ENCODE results near the gene PUDP.
"Not testable (repeated sequence)": the region's sequence is repeated elsewhere in the genome, so short reads cannot be mapped to it uniquely, and the experiment has no call there.

The PUDP gene

DNA sequence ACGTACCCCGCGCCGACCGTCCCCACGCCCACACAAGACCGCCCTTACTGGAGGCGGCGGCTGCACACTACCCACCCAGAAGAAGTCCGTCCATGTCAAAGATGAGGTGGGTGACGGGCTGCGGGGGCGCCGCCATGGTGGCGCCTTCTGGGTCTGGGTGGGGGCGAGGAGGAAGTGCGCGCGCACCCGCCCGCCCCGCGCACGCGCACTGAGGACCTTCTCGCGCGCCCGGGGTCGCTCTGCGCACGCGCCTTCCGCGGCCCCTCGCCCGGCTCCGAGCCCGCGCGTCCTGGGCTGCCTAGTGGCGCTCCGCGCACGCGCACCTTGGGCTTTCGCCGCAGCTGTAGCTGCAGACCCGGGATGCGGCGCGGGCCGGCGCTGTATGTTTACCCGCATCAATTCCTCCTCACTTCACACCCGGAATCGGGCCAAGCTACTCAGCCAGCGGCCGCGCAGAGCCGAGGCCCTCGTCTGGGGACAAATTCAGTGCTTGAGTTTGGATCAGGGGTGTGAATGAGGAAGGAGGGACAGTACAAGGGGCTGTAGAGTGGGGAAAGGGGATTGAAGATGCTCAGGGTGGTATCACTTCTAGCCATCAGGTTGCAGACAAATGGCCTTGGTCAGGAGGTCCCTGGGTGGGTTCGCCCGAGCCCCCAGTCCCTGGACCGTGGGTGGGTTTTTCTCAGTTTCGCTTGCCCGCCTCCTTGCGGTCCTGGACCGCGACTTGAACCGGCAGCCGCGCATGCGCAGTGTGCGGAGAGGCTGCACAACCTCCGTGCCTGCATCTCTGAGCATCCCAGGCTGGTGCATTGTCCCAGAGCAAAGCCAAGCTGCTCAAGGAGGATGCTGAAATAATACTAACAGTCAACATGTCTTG, at the start of gene PUDP:
TSS of gene PUDP (minus strand) at position 176 of the 877 bp plus-strand sequence. CDS start at position 136, 40 bp downstream.
- DNase-seq: peak; percentile 84

DNA sequence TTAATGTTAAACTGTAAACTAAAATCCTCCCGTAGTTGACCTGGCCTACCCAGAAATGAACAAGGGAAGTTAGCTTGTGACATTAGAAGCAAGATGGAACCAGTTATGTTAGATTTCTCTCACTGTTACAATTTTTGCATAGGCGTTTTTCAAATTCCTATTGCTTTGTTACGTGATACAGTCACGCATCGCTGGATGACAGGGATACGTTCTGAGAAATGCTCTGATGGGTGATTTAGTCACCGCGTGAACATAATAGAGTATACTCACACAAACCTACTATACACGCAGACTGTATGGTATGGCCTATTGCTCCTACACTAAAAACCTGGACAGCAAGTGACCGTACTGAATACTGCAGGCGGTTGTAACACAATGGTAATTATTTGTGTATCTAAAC, 46.7 kb upstream of the PUDP start:
- DNase-seq: no peak

DNA sequence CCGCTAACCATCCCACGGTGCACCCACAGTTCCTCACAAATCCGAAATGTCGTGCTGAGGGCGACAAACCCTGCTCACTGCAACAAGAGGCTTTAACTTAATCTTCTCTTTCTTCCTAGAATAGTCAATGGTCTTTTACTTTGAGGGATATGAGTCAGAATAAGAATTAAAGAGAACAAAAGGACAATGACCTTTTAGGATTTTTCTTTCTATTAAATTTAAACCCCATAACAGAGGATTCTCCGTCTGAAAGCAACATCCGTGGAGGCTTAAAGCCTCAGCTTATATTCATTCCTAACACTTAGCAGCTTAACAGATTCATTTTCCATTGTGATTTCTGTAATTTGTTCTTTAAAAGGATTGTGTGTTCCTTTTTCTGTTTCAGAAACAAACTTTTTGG, 44.9 kb upstream of the PUDP start:
- DNase-seq: no peak

DNA sequence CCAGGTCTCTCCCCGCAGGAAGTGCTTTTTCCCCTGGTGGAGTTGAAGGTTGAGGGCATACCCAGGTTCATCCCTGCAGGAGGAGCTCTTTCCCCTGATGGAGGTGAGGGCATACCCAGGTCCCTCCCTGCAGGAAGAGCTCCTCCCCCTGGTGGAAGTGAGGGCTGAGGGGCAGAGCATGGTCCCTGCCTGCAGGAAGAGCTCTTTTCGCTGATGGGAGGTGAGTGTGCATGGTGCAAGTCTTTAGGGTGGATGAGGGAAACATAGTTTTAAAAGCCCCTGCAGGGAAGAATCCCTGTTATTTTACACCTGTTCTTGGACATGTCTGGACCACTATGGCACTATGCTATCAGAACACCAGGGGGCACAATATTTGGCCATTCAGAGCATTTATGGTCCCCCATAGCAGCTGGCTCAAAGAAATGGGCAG, 43.7 kb upstream of the PUDP start:
- no peak for DNase-seq

DNA sequence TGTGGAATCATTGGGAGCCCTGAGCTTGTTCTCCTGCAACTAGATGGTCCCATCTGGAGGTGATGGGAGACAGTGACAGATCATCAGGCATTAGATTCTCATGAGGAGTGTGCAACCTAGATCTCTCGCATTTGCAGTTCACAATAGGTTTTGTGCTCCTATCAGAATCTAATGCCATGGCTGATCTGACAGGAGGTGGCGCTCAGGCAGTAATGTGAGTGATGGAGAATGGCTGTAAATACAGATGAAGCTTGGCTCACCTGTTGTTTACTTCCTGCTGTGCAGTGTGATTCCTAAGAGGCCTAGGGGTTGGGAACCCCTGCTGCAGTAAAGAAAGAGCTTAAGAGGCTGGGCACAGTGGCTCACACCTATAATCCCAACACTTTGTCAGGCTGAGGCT, 42.2 kb upstream of the PUDP start:
- no peak for DNase-seq

DNA sequence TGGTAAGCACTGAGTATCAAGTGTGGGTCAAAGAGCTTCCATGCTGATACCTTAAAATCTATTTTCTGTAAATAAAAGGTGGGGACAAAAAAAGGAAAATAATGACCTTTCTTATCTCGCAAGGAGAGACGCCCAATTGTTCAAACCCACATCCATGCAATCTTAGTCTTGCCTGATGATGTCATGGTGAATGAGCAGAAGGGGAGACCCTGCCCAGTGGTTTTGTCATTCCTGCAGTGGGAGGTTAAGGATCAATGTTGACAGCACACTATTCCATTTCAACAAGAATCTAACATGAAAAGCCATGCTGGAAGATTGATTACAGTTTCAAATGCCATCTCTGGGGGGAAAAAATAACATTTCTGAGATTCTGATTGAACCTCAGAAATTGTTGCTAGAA, 40.7 kb upstream of the PUDP start:
- no peak for DNase-seq

DNA sequence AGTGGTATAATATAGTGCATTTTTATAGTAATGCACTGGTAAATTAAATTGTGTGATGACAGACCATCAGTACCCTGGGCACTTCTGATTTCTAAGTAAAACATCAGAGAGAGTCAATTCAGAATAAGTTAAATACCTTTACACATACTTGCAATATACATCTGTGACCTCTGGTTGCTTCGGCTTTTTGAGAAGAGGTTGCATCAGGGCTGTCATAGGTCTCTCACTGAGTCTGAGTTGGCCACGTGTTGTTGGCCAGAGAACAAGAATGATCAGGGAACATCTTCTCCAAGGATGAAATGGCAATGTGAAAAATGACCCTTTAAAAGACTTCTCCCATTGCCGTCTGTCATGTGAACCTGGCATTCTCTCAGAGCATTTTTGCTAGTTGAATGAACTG, 36.9 kb upstream of the PUDP start:
- DNase-seq: no peak

DNA sequence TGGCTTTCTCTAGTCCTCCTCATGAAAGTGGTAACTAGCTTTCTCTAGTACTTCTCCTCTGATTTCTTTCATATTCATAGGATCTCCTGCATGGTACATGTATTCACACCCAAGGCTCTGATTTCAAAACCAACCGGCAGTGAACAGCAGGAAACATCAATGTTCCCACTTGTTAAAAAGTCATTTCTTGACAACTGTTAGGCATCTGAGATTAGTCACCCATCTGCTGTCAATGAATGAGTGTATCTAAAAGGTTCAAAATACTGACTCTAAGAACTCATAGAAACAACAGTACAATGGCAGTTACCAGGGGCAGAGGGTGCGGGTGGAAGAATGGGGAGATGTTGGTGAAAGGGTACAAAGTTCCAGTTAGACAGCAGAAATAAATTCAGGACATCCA, 31.5 kb upstream of the PUDP start:
- no peak for DNase-seq

DNA sequence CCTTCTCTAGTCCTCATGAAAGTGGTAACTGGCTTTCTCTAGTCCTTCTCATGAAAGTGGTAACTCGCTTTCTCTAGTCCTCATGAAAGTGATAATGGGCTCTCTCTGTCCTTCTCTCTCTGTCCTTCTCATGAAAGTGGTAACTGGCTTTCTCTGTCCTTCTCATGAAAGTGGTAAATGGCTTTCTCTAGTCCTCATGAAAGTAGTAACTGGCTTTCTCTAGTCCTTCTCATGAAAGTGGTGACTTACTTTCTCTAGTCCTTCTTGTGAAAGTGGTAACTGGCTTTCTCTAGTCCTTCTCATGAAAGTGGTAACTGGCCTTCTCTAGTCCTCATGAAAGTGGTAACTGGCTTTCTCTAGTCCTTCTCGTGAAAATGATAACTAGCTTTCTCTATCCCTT, 30.9 kb upstream of the PUDP start:
- DNase-seq: not testable (repeated sequence)

DNA sequence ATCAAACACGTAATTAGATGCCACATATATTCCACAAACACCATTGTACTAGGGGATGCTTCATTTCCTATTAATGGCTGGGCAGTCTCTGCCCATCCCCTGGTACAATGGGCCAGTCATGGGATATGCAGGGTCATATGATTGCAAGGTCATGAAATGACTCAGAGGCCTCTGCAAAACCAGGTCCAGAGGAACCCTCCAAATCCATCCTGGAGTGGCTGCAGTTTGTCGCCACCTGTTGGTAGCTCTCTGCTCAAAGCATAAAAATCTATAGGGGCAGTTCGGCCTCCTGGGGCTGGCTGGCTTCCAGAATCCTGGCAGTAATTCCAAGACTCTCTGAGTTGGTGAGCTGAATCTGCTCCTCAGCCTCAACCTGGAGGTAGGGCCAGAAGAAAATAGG, 22.9 kb upstream of the PUDP start:
- peak; percentile 23 for DNase-seq

DNA sequence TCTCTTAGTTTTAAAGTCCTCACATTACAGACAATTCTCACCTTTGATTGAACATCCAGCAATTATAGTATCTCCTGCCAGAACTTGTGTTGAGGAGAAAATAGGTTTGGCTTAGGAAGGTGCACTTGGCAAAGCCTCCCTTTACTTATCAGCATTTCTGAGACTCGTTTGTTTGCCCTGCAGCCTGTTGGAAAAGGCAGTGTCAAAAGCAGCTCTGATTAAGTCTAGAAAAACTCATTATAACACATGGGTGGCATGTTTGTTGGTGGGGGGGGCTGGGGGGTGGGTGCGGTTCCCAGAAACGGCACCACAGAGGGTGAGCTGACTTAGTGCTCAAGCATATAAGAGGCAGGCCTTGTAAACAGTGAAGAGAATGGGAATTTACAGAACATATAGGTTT, 21.7 kb upstream of the PUDP start:
- DNase-seq: no peak

DNA sequence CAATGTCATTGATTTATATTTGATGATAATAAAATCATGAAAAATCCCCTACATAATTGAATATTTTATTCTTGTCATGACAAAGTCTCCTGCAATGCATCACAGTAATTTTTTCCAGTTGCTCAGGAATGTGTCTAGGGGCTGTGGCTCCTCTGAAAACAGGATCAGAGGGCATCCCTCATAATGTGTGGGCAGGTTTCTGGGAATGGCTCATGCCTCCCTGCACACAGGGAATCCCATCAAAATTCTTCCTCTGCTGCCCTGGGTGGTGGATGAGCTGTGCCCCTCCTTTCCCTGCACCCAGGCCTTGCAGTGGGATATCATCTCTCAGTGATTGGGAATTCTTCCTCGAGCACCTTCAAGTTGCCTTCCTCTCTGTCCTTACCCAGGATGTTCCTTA, 20.4 kb upstream of the PUDP start:
- DNase-seq: no peak

DNA sequence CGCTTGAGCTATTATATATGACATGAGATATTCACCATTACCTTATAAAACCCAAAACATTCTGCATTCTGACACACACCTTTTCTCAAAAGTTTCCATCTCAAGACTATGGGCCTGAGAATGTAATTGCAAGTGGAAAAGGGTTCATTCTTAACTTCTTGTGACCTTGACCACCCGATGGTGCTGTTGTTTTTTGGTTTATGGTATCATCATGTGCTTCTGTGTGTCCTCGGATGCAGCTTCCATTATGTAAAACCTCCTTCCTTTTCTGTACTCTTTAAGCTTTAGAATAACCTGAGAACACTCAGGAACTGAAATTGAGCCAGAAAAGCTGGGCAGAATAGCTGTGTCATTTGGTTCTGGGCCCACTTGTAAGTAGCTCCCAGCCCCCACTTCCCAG, 16.2 kb upstream of the PUDP start:
- no peak for DNase-seq

DNA sequence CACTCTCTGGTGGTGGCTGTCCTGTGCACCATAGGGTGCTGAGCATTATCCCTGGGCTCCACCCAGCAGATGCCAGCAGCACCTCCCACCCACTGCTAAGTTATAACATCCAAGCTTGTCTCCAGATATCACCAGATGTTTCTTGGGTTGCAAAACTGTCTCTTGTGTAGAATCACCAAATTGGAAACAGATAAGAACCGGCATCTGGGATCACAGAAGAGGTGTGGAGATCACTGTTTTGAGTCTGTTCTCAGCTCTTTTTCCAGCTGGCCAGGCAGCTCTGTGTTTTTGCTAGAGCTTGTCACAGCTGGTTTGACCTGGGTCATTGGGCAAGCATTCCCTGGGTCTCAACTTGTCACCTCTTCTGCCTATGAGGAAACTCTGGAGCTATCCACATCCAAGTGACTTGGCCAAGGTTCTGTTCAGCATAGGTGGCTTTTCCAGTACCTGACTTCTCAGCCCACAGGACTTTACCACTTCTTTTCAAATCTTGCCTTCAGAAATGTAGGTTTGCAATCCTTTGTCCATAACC, 15.3 kb upstream of the PUDP start:
- no peak for DNase-seq

DNA sequence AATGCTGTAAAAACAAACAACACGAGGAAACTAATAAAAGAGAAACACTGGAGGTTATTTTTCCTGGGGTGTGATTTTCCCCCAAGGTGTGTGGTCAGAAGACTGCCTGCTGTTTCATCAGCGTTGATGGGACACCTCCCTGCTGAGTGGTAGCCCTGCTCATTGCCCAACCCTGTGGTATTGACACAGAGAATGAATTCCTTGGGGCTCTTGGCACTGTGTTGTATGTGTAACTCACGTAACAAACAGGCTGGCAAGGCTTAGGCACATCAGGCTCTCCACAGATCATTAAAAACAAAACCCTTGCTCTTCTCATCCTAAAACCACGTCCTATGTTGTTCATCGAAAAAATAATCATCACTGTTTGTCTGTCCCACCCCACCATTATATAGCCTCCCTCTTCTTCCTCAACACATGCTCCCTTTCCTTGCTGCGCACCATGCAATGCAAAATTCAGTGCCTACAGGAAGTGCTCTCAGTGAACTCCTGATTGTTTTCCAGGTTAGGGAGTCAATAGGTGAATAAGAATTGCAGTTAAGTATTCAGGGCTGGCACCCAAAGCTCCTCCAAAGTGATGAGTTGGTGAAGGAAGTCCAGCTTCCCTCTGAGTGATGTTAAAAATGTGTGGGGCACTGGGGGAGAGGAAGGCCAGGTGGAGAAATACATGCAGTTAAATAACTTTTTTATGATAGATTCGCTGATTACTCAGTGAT, 11.4 kb upstream of the PUDP start:
- DNase-seq: no peak

DNA sequence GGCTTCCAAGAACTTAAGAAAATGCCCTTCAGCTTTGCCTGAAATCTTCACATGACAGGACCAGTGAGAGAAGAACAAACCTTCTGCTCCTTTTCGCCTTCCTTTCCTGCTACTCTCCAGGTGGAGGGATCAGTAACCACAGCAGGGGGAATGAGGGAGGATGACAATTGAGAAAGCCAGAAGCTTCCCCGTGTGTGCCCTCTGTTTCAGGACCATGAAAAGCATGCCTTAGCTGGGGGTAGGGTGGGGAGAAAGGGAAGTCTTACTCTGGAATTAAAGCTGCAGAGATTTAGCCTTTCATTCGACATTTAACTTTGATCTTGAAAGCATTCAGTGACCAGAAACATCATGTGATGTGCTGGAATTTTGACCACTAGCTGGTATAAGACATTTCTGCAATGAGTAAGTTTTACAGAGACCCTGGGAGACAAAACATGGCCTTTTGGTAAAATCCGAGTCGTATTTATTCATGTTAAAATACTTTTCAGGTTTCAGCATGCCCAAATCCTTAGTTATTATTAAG, 10.6 kb upstream of the PUDP start:
- no peak for DNase-seq

DNA sequence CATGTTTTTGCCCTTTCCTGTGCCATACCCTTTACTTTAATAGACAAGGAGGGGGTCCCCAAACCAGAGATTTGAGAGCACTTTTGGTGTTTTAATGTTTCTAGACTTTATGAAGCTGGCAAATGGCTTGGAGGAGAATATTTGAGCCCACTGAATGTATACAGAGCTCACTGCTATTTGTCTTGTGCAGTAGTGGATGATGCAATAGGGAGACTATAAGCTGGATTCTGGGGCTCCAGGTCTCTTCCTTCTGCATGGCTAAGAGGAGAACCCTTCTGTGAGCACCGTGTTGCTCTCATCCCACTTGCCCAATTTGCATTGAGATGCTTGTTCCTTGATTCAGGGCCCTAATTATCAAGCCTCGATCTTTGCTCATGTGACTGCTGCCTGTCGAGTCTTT, 8.9 kb upstream of the PUDP start:
- no peak for DNase-seq

DNA sequence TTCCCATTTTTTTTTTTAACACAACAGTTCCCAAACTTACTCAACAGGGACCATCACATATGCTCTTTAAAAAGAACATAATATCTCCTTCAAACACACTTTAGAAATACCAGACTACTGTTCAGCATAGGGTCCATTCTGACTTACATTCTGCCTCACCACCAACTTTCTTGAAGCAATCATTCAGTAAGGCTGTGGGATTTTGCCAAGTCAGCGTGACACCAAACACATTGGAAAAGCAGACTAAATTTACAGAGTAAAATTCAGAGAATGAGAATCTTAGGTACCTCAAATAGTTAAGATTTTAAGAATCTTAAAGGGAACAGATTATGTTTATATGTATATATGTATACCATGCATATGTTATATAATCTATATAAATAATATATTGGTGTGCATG, 7.2 kb upstream of the PUDP start:
- no peak for DNase-seq

DNA sequence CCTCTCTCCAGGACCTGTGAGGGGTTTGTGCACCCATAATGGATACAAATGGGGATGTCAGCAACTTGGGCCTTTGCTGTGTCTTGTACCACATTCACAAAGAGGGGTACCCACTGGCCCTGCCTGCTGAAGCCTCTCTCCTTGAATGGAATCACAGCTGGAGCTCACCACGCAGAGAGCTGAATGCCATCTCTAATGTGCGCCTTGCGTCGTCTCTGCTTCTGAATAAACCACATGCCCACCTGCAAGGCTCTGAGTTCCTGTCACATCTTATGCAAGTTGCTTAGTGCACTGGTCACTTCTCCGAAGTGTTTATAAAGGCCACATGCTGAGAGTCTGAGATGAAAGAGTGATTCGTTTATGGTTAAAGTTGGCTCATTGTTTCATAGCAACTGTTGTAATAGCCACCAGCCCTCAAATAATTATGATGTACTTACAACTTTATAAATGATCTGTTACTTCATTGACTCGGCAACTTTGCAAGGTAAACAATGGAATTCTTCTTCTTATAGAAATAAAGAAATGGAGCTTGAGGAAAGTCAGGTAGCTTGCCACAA, 6.2 kb upstream of the PUDP start:
- DNase-seq: no peak

DNA sequence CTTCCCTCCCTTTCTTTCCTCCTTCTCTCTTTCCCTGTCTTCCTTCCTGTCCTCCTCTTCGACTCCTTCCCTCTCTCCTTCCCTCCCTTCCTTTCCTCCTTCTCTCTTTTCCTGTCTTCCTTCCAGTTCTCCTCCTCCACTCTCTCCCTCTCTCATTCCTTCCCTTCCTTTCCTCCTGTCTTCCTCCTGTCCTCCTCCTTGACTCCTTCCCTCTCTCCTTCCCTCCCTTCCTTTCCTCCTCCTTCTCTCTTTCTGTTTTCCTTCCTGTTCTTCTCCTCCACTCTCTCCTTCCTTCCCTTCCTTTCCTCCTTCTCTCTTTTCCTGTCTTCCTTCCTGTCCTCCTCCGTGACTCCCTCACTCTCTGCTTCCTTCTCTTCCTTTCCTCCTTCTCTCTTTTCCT, 5.3 kb upstream of the PUDP start:
- DNase-seq: no peak

DNA sequence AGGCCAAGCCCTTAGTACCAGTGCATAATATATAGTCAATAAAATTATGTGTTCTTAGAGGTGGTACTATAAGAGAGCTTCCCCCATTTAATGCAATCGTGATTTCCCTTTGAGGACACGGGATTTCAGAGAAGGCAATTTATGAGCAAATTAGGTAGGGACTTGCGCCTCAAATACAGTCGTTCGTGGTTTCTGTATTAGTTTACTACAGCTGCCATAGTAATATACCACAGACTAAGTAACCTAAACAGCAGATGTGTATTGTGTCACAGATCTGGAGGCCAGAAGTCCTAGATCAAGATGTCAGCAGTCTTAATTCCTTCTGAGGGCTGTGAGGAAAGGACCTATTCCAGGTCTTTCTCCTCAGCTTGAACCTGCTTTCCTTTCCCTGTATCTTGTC, 1.5 kb upstream of the PUDP start:
- no peak for DNase-seq

DNA sequence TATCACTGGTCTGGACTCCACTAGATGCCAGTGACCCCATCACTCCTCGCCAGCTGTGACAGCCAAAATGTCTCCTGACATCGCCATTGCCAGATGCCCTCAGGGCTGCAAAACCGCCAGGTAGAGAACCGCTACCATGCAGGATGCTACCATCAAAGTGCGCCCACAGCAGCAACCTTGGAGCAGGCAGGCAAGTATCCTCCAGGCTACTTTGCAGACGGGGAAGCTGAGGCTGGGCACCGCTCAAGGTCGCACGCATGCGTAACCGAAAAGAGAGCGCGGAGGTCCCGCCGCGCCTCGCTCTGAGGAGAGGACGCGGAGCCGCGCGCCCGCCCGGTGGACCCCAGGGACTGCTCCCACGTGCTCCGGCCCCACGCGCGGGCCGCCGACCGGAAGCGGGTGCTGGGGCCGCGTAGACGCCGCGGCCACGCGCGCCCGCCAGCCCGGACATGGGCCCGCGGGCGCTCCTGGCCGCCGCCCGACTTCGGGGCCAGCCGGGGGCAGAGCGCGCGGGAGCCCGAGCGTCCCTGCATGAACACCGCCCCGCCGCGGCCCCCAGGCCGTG, 458 bp downstream of the PUDP start, which contains the start of gene STS:
TSS of gene STS (plus strand) at position 300 of the 565 bp plus-strand sequence. CDS start 105,488 bp downstream, outside the sequence.
- DNase-seq: peak; percentile 36

All from activated naive CD4-positive, alpha-beta T cell treated with Interleukin-2 at 50 U/mL for 16 hours (primary cell).